ENCODE results near the gene ACTR3C.

The ACTR3C gene

DNA sequence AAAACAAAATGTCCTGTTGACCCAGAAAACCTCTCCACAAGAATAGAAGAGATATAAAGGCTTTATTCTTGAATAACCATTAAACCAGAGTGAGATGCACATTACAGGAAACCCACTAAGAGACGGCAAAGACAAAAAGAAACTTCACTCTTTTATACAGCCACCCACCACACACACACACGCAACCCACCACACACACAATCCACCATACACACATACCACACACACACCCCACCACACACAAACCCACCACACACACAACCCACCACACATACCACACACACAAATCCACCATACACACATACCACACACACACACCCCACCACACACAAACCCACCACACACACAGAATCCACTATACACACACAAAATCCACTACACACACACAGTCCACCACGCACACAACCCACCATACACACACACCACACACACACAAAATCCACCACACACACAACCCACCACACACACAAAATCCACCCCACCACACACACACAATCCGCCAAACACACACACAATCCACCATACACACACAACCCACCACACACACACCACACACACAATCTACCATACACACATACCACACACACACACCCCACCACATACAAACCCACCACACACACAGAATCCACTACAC is 35.8 kb upstream of the ACTR3C start:
- DNase-seq (ENCODE audit: low spot score), result no peak

DNA sequence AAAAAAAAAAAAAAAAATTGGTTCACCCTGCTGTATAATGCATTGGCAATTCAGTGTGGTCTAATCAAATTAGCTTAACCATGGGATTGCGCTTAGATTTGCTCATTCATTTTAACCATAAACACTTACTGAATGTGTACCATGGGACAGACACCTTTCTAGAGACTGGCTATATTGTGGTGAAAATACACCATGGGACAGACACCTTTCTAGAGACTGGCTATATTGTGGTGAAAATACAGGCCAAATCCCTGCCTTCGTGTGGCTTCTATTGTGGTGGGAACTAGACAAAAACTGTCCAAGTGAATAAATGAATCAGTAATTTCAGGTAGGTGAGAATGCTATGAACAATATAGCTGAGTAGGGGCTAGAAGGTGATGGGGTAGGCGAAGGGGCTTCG is 35.1 kb upstream of the ACTR3C start:
- no peak for DNase-seq (ENCODE audit: low spot score)

DNA sequence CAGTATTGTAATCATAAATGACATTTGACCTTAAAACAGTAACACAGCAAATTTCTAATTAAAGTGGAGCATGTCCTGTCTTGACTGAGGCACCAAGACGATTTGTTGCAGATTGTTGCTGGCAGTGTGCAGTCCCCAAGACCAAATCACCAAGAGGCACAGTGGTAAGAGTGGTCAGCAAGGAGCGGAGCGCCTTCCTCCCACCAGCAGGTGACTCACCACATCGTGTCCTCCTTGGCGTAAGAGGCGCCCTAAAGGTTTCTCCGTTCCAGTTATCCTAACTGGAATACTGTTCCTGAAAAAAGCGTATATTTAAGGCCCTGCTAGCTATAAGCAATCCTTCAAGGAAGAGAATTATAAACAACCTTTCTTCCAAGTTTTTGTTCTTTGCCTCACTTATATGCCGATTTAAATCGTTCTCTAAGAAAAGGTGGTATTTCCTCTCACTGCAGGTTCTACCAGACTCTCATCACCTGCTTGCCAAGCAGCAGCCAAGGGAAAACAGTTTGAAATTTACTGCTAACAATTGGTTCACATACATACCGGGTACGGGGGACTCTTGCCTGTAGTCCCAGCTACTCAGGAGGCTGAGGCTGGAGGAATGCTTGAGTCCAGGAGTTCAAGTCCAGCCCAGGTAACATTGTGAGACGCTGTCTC is 34.6 kb upstream of the ACTR3C start:
- DNase-seq (ENCODE audit: low spot score), result no peak

GRCh38 chr7:150357270-150357669 is 33.9 kb upstream of the ACTR3C start:
- no peak for DNase-seq (ENCODE audit: low spot score)

GRCh38 chr7:150356265-150356897 is 33.0 kb upstream of the ACTR3C start:
- DNase-seq (ENCODE audit: low spot score), result peak; percentile 54

GRCh38 chr7:150355666-150356059 is 32.3 kb upstream of the ACTR3C start:
- DNase-seq (ENCODE audit: low spot score), result no peak

DNA sequence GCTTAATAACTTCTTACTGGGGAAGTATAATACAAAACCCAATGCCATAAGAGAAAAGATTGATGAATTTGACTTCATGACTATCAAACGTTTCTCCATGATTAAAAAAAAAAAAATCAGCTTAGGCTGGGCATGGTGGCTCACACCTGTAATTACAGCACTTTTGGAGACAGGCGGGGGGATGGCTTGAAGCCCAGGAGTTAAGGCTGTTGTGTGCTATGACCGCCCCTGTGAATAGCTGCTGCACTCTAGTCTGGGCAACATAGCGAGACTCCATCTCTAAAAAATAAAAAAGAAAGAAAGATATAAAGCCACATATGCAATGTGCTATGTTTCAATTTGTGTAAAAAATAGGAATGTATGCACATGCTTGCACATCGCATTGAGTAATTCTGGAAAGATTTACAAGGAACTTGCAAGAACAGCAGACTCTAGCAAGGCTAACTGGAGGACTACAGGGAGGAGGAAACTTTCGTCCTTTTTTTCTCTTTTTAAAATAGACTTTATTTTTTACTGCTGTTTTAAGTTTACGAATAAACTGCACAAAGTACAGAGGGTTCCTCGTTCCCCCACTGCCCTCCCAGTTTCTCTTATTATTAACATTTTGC is 28.3 kb upstream of the ACTR3C start:
- DNase-seq (ENCODE audit: low spot score), result peak; percentile 8

- DNase-seq (ENCODE audit: low spot score), result no peak
Measured at GRCh38 chr7:150346922-150347321, 23.6 kb upstream of the ACTR3C start.

GRCh38 chr7:150345012-150345411 is 21.7 kb upstream of the ACTR3C start:
- no peak for DNase-seq (ENCODE audit: low spot score)

DNA sequence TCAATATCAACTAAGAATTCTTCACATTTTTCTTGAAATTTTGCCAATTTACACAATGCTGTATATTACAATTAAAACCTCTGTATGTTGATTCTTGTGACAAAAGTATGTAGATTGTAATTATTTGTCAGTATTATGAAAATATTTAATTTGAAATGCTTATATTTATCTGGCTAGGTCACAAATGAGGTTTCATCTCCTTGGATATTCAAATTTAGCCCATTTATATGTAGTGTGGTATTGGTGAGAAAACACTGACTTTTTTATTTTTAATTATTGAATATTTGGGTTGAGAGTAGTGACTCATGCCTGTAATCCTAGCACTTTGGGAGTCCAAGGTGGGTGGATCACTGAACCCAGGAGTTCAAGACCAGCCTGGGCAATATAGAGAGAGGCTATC is 21.0 kb upstream of the ACTR3C start:
- DNase-seq (ENCODE audit: low spot score), result no peak

DNA sequence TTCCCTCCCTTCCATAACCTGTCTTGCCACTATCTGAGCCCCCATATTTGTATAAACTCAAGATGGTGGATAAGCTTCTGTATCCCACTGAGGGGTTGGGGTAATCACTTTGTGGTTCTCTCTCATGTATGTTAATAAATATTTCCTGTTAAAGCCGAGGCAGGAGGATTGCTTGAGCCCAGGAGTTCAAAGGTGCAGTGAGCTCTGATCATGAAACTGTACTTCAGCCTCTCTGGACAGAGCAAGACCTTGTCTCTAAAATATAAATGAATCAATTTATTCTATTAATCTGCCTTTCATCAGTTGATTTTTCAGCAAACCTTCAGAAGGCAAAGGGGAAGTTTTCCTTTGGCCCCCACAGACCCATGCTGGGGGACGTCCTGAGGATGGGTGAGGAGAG is 19.9 kb upstream of the ACTR3C start:
- DNase-seq (ENCODE audit: low spot score), result no peak

- no peak for DNase-seq (ENCODE audit: low spot score)
Measured at GRCh38 chr7:150342121-150342408, 18.7 kb upstream of the ACTR3C start.

- peak; percentile 82 for DNase-seq (ENCODE audit: low spot score)
Measured at GRCh38 chr7:150341263-150342120, 18.1 kb upstream of the ACTR3C start, which contains the start of gene RARRES2. Gene RARRES2 (minus strand): TSS chr7:150341629. CDS start chr7:150340609, 1,020 bp downstream.

DNA sequence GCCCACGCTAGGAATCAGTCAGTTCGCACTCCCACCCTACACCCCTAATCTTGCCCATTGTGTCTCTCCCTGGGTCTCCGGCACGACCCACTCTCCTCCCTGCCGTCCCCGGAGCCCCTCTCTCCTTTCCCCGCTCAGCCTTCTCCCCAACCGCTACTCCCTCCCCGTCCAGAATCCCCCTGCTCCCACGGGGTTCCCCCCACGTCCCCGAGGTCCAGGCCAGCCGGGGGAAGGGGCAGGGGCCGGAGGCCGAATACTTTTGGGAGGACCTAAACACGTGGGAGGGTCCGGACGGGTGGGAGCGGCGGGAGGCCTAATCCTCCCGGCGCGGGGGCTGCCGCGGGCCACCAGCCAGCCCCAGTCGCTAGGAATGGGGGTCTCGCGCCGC is 17.5 kb upstream of the ACTR3C start:
- no peak for DNase-seq (ENCODE audit: low spot score)

DNA sequence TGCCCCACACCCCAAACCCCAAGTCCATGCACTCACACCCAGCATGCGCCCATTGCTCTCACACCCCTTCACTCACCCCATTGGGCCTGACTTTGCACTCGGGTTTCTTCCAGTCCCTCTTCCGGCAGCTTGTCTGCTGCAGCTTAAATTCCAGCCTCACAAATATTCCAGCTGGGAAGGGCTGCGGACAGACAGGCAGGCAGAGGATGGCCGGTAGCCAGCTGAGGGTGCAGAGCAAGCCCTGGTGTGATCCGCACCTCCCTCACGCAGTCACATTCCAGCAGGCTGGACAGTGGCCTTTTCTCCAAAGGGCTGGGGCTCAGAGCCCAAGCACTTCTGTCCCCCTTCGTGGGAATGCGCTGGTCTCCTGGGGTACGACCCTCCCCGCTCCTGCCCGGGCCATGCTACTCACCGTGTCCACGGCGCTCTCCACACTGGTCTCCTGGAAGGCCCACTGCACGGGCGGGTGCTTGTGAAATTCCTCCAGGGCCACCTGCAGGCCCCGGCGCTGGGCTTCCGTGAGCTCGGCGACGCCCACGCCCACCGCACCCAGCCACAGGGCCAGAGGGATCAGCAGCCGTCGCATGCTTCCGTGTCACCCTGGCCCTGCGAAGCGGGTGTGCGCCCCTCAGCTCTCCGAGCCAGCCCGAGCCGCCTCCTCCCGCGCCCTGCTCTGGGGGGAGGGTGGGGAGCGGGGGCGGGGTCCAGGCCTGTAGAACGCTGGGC is 16.8 kb upstream of the ACTR3C start:
- peak; percentile 50 for DNase-seq (ENCODE audit: low spot score)

DNA sequence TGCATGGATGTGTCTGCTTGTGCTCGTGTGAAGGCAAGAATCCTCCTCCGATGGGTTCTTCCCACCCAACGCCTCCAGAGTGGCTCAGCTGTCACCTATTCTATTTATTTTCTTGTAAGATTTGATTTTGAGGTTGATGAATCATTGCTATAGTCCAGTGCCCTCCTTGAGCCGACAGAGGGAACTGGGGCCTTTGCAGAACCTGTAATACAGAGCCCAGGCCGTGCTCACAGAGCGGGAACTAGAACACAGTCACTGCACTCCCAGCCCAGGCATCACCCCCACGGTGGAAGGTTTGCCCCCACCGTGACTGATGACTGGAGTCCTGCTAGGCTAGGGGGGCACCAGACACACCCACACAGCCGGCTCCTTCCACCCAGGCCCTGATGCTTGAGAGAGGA is 16.1 kb upstream of the ACTR3C start:
- DNase-seq (ENCODE audit: low spot score), result no peak

- no peak for DNase-seq (ENCODE audit: low spot score)
Measured at GRCh38 chr7:150338166-150338829, 15.0 kb upstream of the ACTR3C start.

DNA sequence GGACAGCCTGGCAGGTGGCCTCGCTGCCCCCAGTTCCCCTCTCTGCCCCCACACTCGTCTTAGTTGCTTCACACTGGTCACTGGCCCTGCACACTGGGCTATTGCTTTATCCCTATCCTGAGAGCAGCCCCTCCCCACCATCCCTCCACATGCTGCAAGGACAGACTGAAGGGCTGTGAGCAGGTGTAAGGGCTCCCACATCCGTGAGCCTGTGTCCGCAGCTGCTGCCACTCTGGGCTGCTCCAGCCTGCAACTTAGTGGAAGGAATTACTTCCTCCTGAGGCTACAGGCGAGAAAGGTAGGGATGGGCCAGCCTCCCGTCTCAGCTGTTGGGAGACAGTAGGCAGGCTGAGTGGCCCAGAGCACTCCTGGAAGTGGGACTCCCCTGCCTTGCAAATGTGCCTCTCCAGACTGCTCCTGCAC is 14.3 kb upstream of the ACTR3C start:
- no peak for DNase-seq (ENCODE audit: low spot score)

DNA sequence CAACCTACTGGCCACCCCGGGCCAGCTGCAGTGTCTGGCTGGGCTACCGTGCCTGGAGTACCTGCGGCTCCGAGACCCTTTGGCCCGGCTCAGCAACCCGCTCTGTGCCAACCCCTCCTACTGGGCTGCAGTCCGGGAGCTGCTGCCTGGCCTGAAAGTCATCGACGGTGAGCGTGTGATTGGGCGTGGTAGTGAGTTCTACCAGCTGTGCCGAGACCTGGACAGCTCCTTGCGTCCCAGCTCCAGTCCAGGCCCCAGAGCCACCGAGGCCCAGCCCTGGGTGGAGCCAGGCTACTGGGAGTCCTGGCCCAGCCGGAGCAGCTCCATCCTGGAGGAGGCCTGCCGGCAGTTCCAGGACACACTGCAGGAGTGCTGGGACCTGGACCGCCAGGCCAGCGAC is 13.8 kb upstream of the ACTR3C start:
- no peak for DNase-seq (ENCODE audit: low spot score)

DNA sequence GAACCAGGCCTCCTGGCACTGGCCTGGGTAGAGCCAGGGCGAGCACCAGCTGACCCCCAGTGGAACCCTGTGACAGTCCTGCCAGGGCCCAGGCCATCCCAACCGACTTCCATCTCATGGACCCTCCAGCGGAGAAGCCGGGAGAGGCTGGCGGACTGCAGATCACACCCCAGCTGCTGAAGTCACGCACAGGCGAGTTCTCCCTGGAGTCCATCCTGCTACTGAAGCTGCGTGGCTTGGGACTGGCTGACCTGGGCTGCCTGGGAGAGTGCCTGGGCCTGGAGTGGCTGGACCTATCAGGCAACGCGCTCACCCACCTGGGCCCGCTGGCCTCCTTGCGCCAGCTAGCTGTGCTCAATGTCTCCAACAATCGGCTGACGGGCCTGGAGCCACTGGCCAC is 13.4 kb upstream of the ACTR3C start:
- DNase-seq (ENCODE audit: low spot score), result no peak

DNA sequence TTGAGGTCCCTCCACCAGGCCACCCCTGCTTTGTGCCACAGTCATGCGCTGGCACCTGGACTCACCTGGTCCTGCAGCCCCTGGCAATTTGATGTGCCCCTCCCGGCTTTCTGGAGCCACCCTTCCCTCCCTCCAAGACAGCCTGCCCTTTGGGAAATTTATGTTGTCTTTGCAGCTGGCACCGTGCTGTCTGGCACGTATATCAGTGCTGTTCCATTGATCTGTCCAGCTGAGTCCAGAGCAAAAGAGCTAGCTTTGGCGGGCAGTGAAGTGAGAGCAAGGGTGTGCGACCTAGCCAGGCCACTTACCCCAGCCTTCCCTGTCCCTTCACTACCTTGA is 12.4 kb upstream of the ACTR3C start:
- no peak for DNase-seq (ENCODE audit: low spot score)

Data from iPS-NIHi11 (cell line).